ENCODE results near the gene TEX29. TPM values are rescaled to one million over a fixed set of nuclear protein-coding genes. Genes with fewer than 3 reads are reported as not detected.

TEX29 gene
- total and polyA plus RNA-seq, 10 of the 15 experiments (the other 5 are each of a cell fraction or from before 2014, with no cell fraction given), result 0.14 to 0.30 (median 0.22) TPM; not detected in 7

DNA sequence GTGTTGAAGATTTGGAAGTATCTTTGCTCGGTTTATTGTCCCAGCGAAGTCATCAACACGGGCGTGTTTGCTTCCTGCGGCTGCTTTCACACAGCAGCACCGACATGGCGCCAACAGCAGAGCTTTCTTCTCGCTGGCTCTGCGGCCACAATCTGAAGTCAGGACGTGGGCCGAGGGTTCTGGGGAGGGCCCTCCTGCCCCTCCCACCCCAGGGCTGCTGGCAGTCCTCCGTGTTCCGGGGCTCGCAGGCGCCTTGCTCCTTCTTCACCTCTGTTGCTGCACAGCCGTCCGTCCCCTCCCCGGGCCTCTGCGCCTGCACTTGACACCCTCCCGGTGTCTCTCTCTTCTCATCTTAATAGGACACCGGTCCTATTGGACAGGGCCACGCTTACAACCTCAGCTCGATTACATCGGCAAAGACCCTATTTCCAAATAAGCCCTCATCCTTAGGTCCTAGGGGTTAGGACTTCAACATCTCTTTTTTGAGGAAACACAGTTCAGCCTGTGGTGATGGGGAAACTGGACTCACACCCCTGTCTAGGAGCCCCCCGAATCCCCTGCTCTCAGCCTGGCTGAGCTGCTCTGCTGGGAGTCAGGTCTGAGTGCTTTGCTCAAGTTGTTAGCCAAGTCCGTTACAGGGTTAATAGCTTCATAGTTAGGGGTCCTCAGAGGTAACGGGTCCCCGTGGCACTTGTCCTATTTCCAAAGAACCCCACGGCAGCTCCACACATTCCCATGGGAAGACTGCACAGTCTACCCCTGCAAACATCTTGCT lies 2.7 kb upstream of the TEX29 start:
- in situ Hi-C loops (cut with MboI) (no loop called here), intact Hi-C loops (cut with micrococcal nuclease; ENCODE audit: unreplicated experiment) (no loop called here)
- ChIA-PET CTCF (no interaction called here), RAD21 (ENCODE audit: unreplicated experiment) (no interaction called here), POLR2A (no interaction called here), SMC1A (ENCODE audit: uncharacterized antibody, unreplicated experiment) (no interaction called here)
- Histone ChIP-seq H3K79me2 (ENCODE audit: control insufficient read depth, insufficient read depth, low read length) (no peaks in the 10 kb centered on the region), H3K36me3 (ENCODE audit: control insufficient read depth in 2 of 2, insufficient read depth in 2 of 2, low read length in 1 of 2) (peaks cover 0 to 3% of the 10 kb centered on the region in 2 experiments; a peak in 3 of 4 replicates), H3K4me3 (no peak overlapping the region), H3K9ac (ENCODE audit: control insufficient read depth, insufficient read depth, low read length) (no peak overlapping the region), H3K9me3 (replicated peaks; ENCODE audit: control insufficient read depth, insufficient read depth, low read length) (no peaks in the 10 kb centered on the region), H3K4me1 (ENCODE audit: control insufficient read depth, insufficient read depth, low read length) (no peaks in the 10 kb centered on the region), H3K27ac (ENCODE audit: control insufficient read depth, insufficient read depth) (no peak overlapping the region), H2AFZ (ENCODE audit: control insufficient read depth, low read depth, low read length) (no peak overlapping the region), H4K20me1 (ENCODE audit: control insufficient read depth, insufficient read depth) (no peaks in the 10 kb centered on the region), H3K4me2 (ENCODE audit: control insufficient read depth, insufficient read depth) (no peak overlapping the region), H3K27me3 (replicated peaks in 1 of 2; ENCODE audit: control insufficient read depth in 2 of 2, insufficient read depth in 2 of 2, low read length in 1 of 2) (no peaks in the 10 kb centered on the region)
- BruUV-seq (replicated peaks), result no TSS peak
- 94% methylated on average over 29 of the region's 29 CpGs for WGBS (ENCODE audit: insufficient coverage, insufficient replicate concordance, low lambda C conversion rate, missing lambda C conversion rate)
- DNase-seq (ENCODE audit: low read depth, low spot score) (no peak), ATAC-seq (no peak), FAIRE-seq (no peak)
- no peak for TF ChIP-seq CUX1 (IDR thresholded peaks at IDR 0.05; ENCODE audit: insufficient replicate concordance, low read depth, low read length)
- TF ChIP-seq SMC3 (IDR thresholded peaks at IDR 0.05; ENCODE audit: borderline replicate concordance, low read length), result no peak
- TF ChIP-seq BCL11A (IDR thresholded peaks at IDR 0.05; ENCODE audit: low read depth, low read length), result no peak
- no peak for TF ChIP-seq CEBPZ (IDR thresholded peaks at IDR 0.05; ENCODE audit: low read depth, low read length)
- TF ChIP-seq JUND (IDR thresholded peaks at IDR 0.05; ENCODE audit: low read depth, low read length), result no peak
- TF ChIP-seq, protein P1, sequence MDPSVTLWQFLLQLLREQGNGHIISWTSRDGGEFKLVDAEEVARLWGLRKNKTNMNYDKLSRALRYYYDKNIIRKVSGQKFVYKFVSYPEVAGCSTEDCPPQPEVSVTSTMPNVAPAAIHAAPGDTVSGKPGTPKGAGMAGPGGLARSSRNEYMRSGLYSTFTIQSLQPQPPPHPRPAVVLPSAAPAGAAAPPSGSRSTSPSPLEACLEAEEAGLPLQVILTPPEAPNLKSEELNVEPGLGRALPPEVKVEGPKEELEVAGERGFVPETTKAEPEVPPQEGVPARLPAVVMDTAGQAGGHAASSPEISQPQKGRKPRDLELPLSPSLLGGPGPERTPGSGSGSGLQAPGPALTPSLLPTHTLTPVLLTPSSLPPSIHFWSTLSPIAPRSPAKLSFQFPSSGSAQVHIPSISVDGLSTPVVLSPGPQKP (IDR thresholded peaks at IDR 0.05; ENCODE audit: low read depth, low read length), result no peak
- TF ChIP-seq HDGF (IDR thresholded peaks at IDR 0.05), result no peak
- no peak for TF ChIP-seq YBX1 (IDR thresholded peaks at IDR 0.05)
- TF ChIP-seq FOS (IDR thresholded peaks at IDR 0.05; ENCODE audit: borderline replicate concordance, extremely low read depth, insufficient read length), result no peak

Data from GM12878 (cell line).